Neural cell (in vitro differentiated cells): ENCODE data around the gene LRCH1. TPM values are rescaled to one million over a fixed set of nuclear protein-coding genes. Genes with fewer than 3 reads are reported as not detected.

Source experiments
- H2AFZ ChIP-seq: fragments of 200-600, 300-800 bp; sonication (generic), shearing (Covaris generic); 2 replicates; pipeline ENCODE4 v1.6.0; 2014; ENCODE audit warnings: low read depth, mild to moderate bottlenecking, antibody characterized with exemption, low read length, moderate library complexity
- H3F3A ChIP-seq: fragments of 200-600 bp; shearing (Covaris generic); 2 replicates; pipeline ENCODE4 v1.6.1; 2016; ENCODE audit warnings: mild to moderate bottlenecking, moderate library complexity, mixed read lengths, antibody characterized with exemption, low read length; ENCODE audit not compliant: insufficient read depth, poor library complexity, severe bottlenecking
- H3K27ac ChIP-seq: fragments of 200-600, 300-800 bp; sonication (generic), shearing (Covaris generic); 2 replicates; pipeline ENCODE4 v1.5.1; 2014; ENCODE audit warnings: mild to moderate bottlenecking, low read length, moderate library complexity
- H3K27me3 ChIP-seq: fragments of 300-800, 200-600 bp; sonication (generic), shearing (Covaris generic); 2 replicates; pipeline ENCODE4 v1.6.0; 2014; ENCODE audit warnings: mild to moderate bottlenecking, low read depth, low read length, moderate library complexity; ENCODE audit not compliant: insufficient read depth
- H3K36me3 ChIP-seq: fragments of 300-800, 200-600 bp; sonication (generic), shearing (Covaris generic); 2 replicates; pipeline ENCODE4 v1.5.1; 2014; ENCODE audit warnings: mild to moderate bottlenecking, antibody characterized with exemption, low read length, moderate library complexity; ENCODE audit not compliant: insufficient read depth
- H3K4me2 ChIP-seq: fragments of 300-800, 200-600 bp; sonication (generic), shearing (Covaris generic); 2 replicates; pipeline ENCODE4 v1.6.0; 2014; ENCODE audit warnings: mild to moderate bottlenecking, low read length
- H3K4me3 ChIP-seq: fragments of 300-800, 200-600 bp; sonication (generic), shearing (Covaris generic); 2 replicates; pipeline ENCODE4 v1.5.1; 2014; ENCODE audit warnings: mild to moderate bottlenecking, low read length, moderate library complexity
- H3K79me2 ChIP-seq: fragments of 200-600 bp; shearing (Covaris generic); replicated peaks from 2 replicates; pipeline ENCODE4 v1.6.0; 2014; ENCODE audit warnings: mild to moderate bottlenecking, low read length, moderate library complexity; ENCODE audit not compliant: insufficient read depth
- H3K9ac ChIP-seq: fragments of 300-800, 200-600 bp; sonication (generic), shearing (Covaris generic); 2 replicates; pipeline ENCODE4 v1.6.1; 2016; ENCODE audit warnings: mild to moderate bottlenecking, low read length, mixed read lengths
- H3K9me2 ChIP-seq: fragments of 200-600 bp; shearing (Covaris generic); 2 replicates; pipeline ENCODE4 v1.6.1; 2016; ENCODE audit warnings: mild to moderate bottlenecking, low read length, mixed read lengths; ENCODE audit not compliant: insufficient read depth
- H3K9me3 ChIP-seq: fragments of 200-600, 300-800 bp; sonication (generic), shearing (Covaris generic); 2 replicates; pipeline ENCODE4 v1.6.1; 2016; ENCODE audit warnings: mild to moderate bottlenecking, mixed run types, low read length, moderate library complexity, mixed read lengths
- H4K20me1 ChIP-seq: fragments of 200-600 bp; shearing (Covaris generic); 2 replicates; pipeline ENCODE4 v1.6.1; 2016; ENCODE audit warnings: mild to moderate bottlenecking, mixed run types; ENCODE audit not compliant: insufficient read depth
- CTCF ChIP-seq: fragments of 450-650 bp; IDR thresholded peaks from 2 replicates; pipeline ENCODE4 v1.5.1; 2014; ENCODE audit warnings: antibody characterized with exemption, mild to moderate bottlenecking, moderate library complexity; ENCODE audit not compliant: poor library complexity, severe bottlenecking
- EP300 ChIP-seq: fragments of 450-650 bp; conservative IDR thresholded peaks from 2 replicates; pipeline ENCODE4 v1.6.1; 2014; ENCODE audit warnings: antibody characterized with exemption, mild to moderate bottlenecking, moderate library complexity; ENCODE audit not compliant: poor library complexity, severe bottlenecking
- EZH2 ChIP-seq: fragments of 200-600, 300-800 bp; shearing (Covaris generic), sonication (generic); IDR thresholded peaks from 2 replicates; pipeline ENCODE4 v1.6.1; 2014; ENCODE audit warnings: antibody characterized with exemption, low read length, borderline replicate concordance, mild to moderate bottlenecking; ENCODE audit not compliant: insufficient read depth, poor library complexity, severe bottlenecking
- MXI1 ChIP-seq: fragments of 450-650 bp; conservative IDR thresholded peaks from 2 replicates; pipeline ENCODE4 v1.6.1; 2014; ENCODE audit warnings: antibody characterized with exemption, mild to moderate bottlenecking; ENCODE audit not compliant: poor library complexity, severe bottlenecking
- POLR2AphosphoS5 ChIP-seq: IDR thresholded peaks from 2 replicates; pipeline ENCODE4 v1.6.1; 2012
- RAD21 ChIP-seq: fragments of 450-650 bp; conservative IDR thresholded peaks from 2 replicates; pipeline ENCODE4 v1.6.1; 2014; ENCODE audit warnings: antibody characterized with exemption, mild to moderate bottlenecking, moderate library complexity
- REST ChIP-seq: IDR thresholded peaks from 2 replicates; pipeline ENCODE4 v1.6.1; 2012; ENCODE audit warnings: borderline replicate concordance
- SMC3 ChIP-seq: fragments of 450-650 bp; conservative IDR thresholded peaks from 2 replicates; pipeline ENCODE4 v1.6.1; 2014; ENCODE audit warnings: antibody characterized with exemption, mild to moderate bottlenecking, moderate library complexity; ENCODE audit not compliant: poor library complexity
- TAF1 ChIP-seq: IDR thresholded peaks from 2 replicates; pipeline ENCODE4 v1.6.1; 2012; ENCODE audit warnings: low read depth
- polyA plus RNA-seq: library from polyadenylated mRNA; depleted of rRNA; stranded (reverse); fragments of >200 nt; gene quantifications from 2 replicates; pipeline ENCODE4 v1.2.3, GENCODE V29; 2014

LRCH1 gene
- polyA plus RNA-seq, 1 donor from 2014 or later: 15.4 TPM

GRCh38 chr13:46720189-46720588 lies 167.2 kb downstream of the LRCH1 start:
- no peaks in the 10 kb centered on the region for H3K9me3 ChIP-seq
- TF ChIP-seq SMC3 (no peak), TAF1 (no peak), EZH2 (no peak), REST (no peak), RAD21 (no peak), MXI1 (no peak), POLR2AphosphoS5 (no peak), CTCF (no peak), EP300 (no peak)
- peaks cover 10% of the 10 kb centered on the region for H3K36me3 ChIP-seq
- H3K27me3 ChIP-seq: no peaks in the 10 kb centered on the region
- no peak overlapping the region for H3K4me3 ChIP-seq
- H2AFZ ChIP-seq: no peak overlapping the region
- no peaks in the 10 kb centered on the region for H4K20me1 ChIP-seq
- no peaks in the 10 kb centered on the region for H3K79me2 ChIP-seq
- no peaks in the 10 kb centered on the region for H3F3A ChIP-seq
- H3K9me2 ChIP-seq: no peaks in the 10 kb centered on the region
- no peak overlapping the region for H3K4me2 ChIP-seq
- H3K9ac ChIP-seq: no peak overlapping the region
- H3K27ac ChIP-seq: no peak overlapping the region

GRCh38 chr13:46721054-46721453 lies 168.1 kb downstream of the LRCH1 start:
- H3F3A ChIP-seq: no peaks in the 10 kb centered on the region
- H3K9ac ChIP-seq: no peak overlapping the region
- no peaks in the 10 kb centered on the region for H3K9me2 ChIP-seq
- H3K4me3 ChIP-seq: no peak overlapping the region
- TF ChIP-seq EZH2 (no peak), EP300 (no peak), CTCF (peak; percentile 81), POLR2AphosphoS5 (no peak), RAD21 (peak; percentile 86), MXI1 (no peak), SMC3 (peak; percentile 89), REST (no peak), TAF1 (no peak)
- no peak overlapping the region for H3K27ac ChIP-seq
- no peaks in the 10 kb centered on the region for H3K9me3 ChIP-seq
- H3K4me2 ChIP-seq: no peak overlapping the region
- H3K79me2 ChIP-seq: no peaks in the 10 kb centered on the region
- no peak overlapping the region for H2AFZ ChIP-seq
- no peaks in the 10 kb centered on the region for H3K27me3 ChIP-seq
- H3K36me3 ChIP-seq: peaks cover 10% of the 10 kb centered on the region
- H4K20me1 ChIP-seq: no peaks in the 10 kb centered on the region
